VCaP (cell line): ENCODE results near the gene ADGRF1.
"Not testable (repeated sequence)": the region's sequence is repeated elsewhere in the genome, so short reads cannot be mapped to it uniquely, and the experiment has no call there.

Source experiments
- H3K27ac ChIP-seq: fragments of 450-650 bp; 2 replicates; pipeline ENCODE4 v1.5.1; 2017
- CTCF ChIP-seq: fragments of 450-650 bp; conservative IDR thresholded peaks from 2 replicates; pipeline ENCODE4 v1.5.1; 2017; ENCODE audit warnings: mild to moderate bottlenecking, moderate library complexity

The ADGRF1 gene

DNA sequence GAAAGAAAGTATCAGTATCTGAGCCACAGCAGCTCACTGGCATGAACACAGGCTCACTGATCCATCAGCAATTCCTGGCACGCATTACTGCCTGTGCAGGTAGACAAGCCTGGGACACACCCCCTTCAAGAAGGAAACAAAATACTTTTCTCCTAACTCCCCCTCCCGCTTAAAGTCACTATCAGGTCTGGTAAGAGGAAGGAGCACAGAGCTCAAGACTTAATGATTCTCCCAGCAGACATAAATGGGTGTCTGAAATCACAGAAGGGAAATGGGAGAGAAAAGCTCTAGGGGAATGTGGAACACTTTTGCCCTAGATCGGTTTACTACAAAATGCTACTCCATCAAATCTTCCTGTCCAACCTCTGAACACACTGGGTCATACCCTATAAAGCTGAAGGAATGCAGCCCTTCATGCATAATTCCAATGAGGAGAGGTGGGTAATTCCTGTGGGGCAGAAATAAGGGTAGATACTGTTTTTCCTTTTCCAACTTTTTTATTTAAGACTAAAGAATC is at the start of gene ADGRF1:
Gene ADGRF1, minus strand, starts transcription at position 58 of the 517 bp plus-strand sequence. CDS start 13,271 bp downstream, outside the sequence.
- H3K27ac ChIP-seq = peak within 1 kb of the TSS; percentile 30
- no peak for TF ChIP-seq CTCF

GRCh38 chr6:47090881-47091280 is 48.7 kb upstream of the ADGRF1 start:
- no peak overlapping the region for H3K27ac ChIP-seq

GRCh38 chr6:47089473-47089872 is 47.3 kb upstream of the ADGRF1 start:
- H3K27ac ChIP-seq = not testable (repeated sequence)

More at GRCh38 chr6:47090881-47091280, 48.7 kb upstream of the ADGRF1 start:
- no peak for TF ChIP-seq CTCF

GRCh38 chr6:47086051-47086770 is 44.1 kb upstream of the ADGRF1 start:
- TF ChIP-seq CTCF = no peak
- H3K27ac ChIP-seq = no peak overlapping the region

GRCh38 chr6:47084610-47085009 is 42.5 kb upstream of the ADGRF1 start:
- TF ChIP-seq CTCF = no peak
- H3K27ac ChIP-seq = no peak overlapping the region

GRCh38 chr6:47083586-47084047 is 41.5 kb upstream of the ADGRF1 start:
- 0 out of 2 replicates have a peak overlapping the region, but pooled peaks have one; percentile 11 for H3K27ac ChIP-seq
- no peak for TF ChIP-seq CTCF

GRCh38 chr6:47080083-47080596 is 38.0 kb upstream of the ADGRF1 start:
- TF ChIP-seq CTCF = no peak
- no peak overlapping the region for H3K27ac ChIP-seq

DNA sequence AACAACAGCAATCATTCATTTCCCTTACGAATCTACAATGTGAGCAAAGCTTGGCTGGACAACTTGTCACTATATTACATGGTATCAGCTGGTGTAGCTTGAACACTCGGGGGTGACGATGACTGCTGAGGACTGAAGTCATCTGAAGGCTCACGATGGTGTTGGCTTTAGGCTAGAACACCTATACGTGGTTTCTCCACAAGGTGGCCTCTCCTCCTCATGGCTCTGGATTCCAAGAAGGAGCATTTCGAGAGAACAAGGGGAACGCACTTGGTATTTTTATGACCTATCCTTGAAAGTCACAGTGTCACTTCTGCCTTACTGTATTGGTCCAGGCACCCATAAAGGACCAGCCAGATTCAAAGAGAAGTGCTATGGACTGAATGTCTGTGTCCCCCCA is 37.5 kb upstream of the ADGRF1 start:
- TF ChIP-seq CTCF = no peak
- H3K27ac ChIP-seq = no peak overlapping the region
